IMR-90 (cell line): ENCODE measurements around the gene FAM98C. TPM values are rescaled to one million over a fixed set of nuclear protein-coding genes. Genes with fewer than 3 reads are reported as not detected.

Experiments used
- ATAC-seq: fragments of 200-7000 bp; cut with Tn5 transposase; 2 replicates; pipeline ENCODE4 v1.9.1; 2020; ENCODE audit warnings: low read depth, mild to moderate bottlenecking, moderate library complexity
- BruUV-seq: library from RNA; stranded (reverse); fragments of 400-500 nt; replicated peaks from 2 replicates; lab custom pipeline; 2021; lab: Mats Ljungman, UMichigan
- CTCF ChIA-PET: fragments of 300-600 bp; formaldehyde crosslinking; extraction: SDS; loops from one replicate; lab custom pipeline; 2021; ENCODE audit warnings: antibody characterized with exemption; lab: Yijun Ruan, JAX
- POLR2A ChIA-PET: fragments of 300-600 bp; sonication (Branson Sonifier 250); formaldehyde crosslinking; loops from one replicate; lab custom pipeline; 2022; ENCODE audit warnings: antibody characterized with exemption; ENCODE audit not compliant: unreplicated experiment; lab: Charles Lee
- DNase-seq: peaks from one replicate; pipeline ENCODE4 v3.0.0; 2013
- H2AFZ ChIP-seq: replicated peaks from 2 replicates; pipeline ENCODE3; 2013; ENCODE audit warnings: low read length, mild to moderate bottlenecking; ENCODE audit not compliant: poor library complexity
- H2AK5ac ChIP-seq: 2 replicates; pipeline ENCODE4 v1.6.1; 2013; ENCODE audit warnings: low read depth, low read length, inconsistent platforms
- H2AK9ac ChIP-seq: replicated peaks from 2 replicates; pipeline ENCODE3; 2013; ENCODE audit warnings: mild to moderate bottlenecking, low read depth, low read length, moderate library complexity; ENCODE audit not compliant: poor library complexity
- H2BK120ac ChIP-seq: 2 replicates; pipeline ENCODE4 v1.6.1; 2013; ENCODE audit warnings: low read depth, low read length, inconsistent platforms
- H2BK15ac ChIP-seq: 3 replicates; pipeline ENCODE4 v1.6.1; 2013; ENCODE audit warnings: low read depth, low read length, inconsistent platforms
- H2BK20ac ChIP-seq: 2 replicates; pipeline ENCODE4 v1.6.1; 2013; ENCODE audit warnings: low read depth, mild to moderate bottlenecking, inconsistent platforms, low read length, moderate library complexity
- H2BK5ac ChIP-seq: 2 replicates; pipeline ENCODE4 v1.6.1; 2013; ENCODE audit warnings: mild to moderate bottlenecking, low read depth, low read length, inconsistent platforms; ENCODE audit not compliant: poor library complexity, severe bottlenecking
- H3K14ac ChIP-seq: replicated peaks from 2 replicates; pipeline ENCODE4 v1.6.1; 2013; ENCODE audit warnings: low read depth, low read length, inconsistent platforms
- H3K18ac ChIP-seq: 2 replicates; pipeline ENCODE4 v1.6.1; 2013; ENCODE audit warnings: low read depth, low read length, control low read depth
- H3K23ac ChIP-seq: 2 replicates; pipeline ENCODE4 v1.6.1; 2013; ENCODE audit warnings: low read depth, low read length, inconsistent platforms
- H3K27ac ChIP-seq: 2 replicates; pipeline ENCODE4 v1.5.1; 2013; ENCODE audit warnings: mild to moderate bottlenecking, control low read depth, low read length; ENCODE audit not compliant: insufficient read depth
- H3K27me3 ChIP-seq: 2 replicates; pipeline ENCODE4 v1.6.1; 2013; ENCODE audit warnings: low read length; ENCODE audit not compliant: control insufficient read depth, insufficient read depth
- H3K36me3 ChIP-seq: 2 replicates; pipeline ENCODE4 v1.6.1; 2013; ENCODE audit warnings: low read length, mixed read lengths; ENCODE audit not compliant: control insufficient read depth, insufficient read depth
- H3K4ac ChIP-seq: 2 replicates; pipeline ENCODE4 v1.6.1; 2013; ENCODE audit warnings: low read depth, low read length, inconsistent platforms
- H3K4me1 ChIP-seq: 2 replicates; pipeline ENCODE4 v1.6.1; 2013; ENCODE audit warnings: low read length, mixed read lengths; ENCODE audit not compliant: control insufficient read depth, insufficient read depth
- H3K4me2 ChIP-seq: 2 replicates; pipeline ENCODE4 v1.6.1; 2013; ENCODE audit warnings: low read depth, mild to moderate bottlenecking, control low read depth, low read length, moderate library complexity
- H3K4me3 ChIP-seq: 2 replicates; pipeline ENCODE4 v1.5.1; 2013; ENCODE audit warnings: low read depth, mild to moderate bottlenecking, control low read depth, low read length, moderate library complexity; ENCODE audit not compliant: insufficient read depth
- H3K56ac ChIP-seq: 2 replicates; pipeline ENCODE4 v1.6.1; 2013; ENCODE audit warnings: low read length, inconsistent platforms; ENCODE audit not compliant: insufficient read depth; ENCODE audit errors: extremely low read depth
- H3K79me1 ChIP-seq, 2 experiments: 2 replicates each; pipeline ENCODE4 v1.6.1; 2013; ENCODE audit warnings: low read length in 2 of 2, inconsistent platforms in 1 of 2, low read depth in 1 of 2
- H3K9ac ChIP-seq: 2 replicates; pipeline ENCODE4 v1.6.1; 2013; ENCODE audit warnings: low read depth, low read length, control low read depth
- H3K9me1 ChIP-seq: 2 replicates; pipeline ENCODE4 v1.6.1; 2013; ENCODE audit warnings: low read length, inconsistent platforms; ENCODE audit not compliant: insufficient read depth
- H3K9me3 ChIP-seq: 2 replicates; pipeline ENCODE4 v1.6.1; 2013; ENCODE audit warnings: low read length; ENCODE audit not compliant: control insufficient read depth, insufficient read depth
- H4K20me1 ChIP-seq: 2 replicates; pipeline ENCODE4 v1.6.1; 2013; ENCODE audit warnings: low read length, inconsistent platforms; ENCODE audit not compliant: insufficient read depth
- H4K5ac ChIP-seq: 2 replicates; pipeline ENCODE4 v1.6.1; 2013; ENCODE audit warnings: mild to moderate bottlenecking, low read depth, low read length, control low read depth
- H4K8ac ChIP-seq, 2 experiments: 2 replicates each; pipeline ENCODE4 v1.6.1; 2013; ENCODE audit warnings: low read depth in 2 of 2, low read length in 2 of 2, control low read depth in 1 of 2, inconsistent platforms in 1 of 2
- H4K91ac ChIP-seq: 2 replicates; pipeline ENCODE4 v1.6.1; 2013; ENCODE audit warnings: low read depth, low read length, inconsistent platforms; ENCODE audit not compliant: insufficient read depth
- BHLHE40 ChIP-seq: fragments of 150-350 bp; IDR thresholded peaks from 2 replicates; pipeline ENCODE4 v1.6.1; 2016; ENCODE audit warnings: mild to moderate bottlenecking, low read depth, low read length
- CEBPB ChIP-seq: IDR thresholded peaks from 2 replicates; pipeline ENCODE4 v1.6.1; 2012; ENCODE audit warnings: low read depth, low read length, improper control_type of control experiment
- CHD1 ChIP-seq: IDR thresholded peaks from 2 replicates; pipeline ENCODE4 v1.6.1; 2012; ENCODE audit warnings: low read depth, low read length, improper control_type of control experiment
- FOS ChIP-seq: fragments of 150-350 bp; IDR thresholded peaks from 2 replicates; pipeline ENCODE4 v1.6.1; 2016; ENCODE audit warnings: low read depth, low read length
- MAFK ChIP-seq: IDR thresholded peaks from 2 replicates; pipeline ENCODE4 v1.6.1; 2012; ENCODE audit warnings: low read depth, low read length, improper control_type of control experiment
- MAZ ChIP-seq: IDR thresholded peaks from 2 replicates; pipeline ENCODE4 v1.6.1; 2012; ENCODE audit warnings: low read depth, mild to moderate bottlenecking, low read length, improper control_type of control experiment, moderate library complexity, borderline replicate concordance
- MXI1 ChIP-seq: IDR thresholded peaks from 2 replicates; pipeline ENCODE4 v1.6.1; 2012; ENCODE audit warnings: low read depth, mild to moderate bottlenecking, low read length, moderate library complexity, borderline replicate concordance
- NFE2L2 ChIP-seq: fragments of 150-350 bp; IDR thresholded peaks from 2 replicates; pipeline ENCODE4 v1.6.1; 2016; ENCODE audit warnings: low read depth, mild to moderate bottlenecking, low read length
- POLR2A ChIP-seq: IDR thresholded peaks from 2 replicates; pipeline ENCODE4 v1.6.1; 2012; ENCODE audit warnings: mild to moderate bottlenecking, low read depth, low read length
- RAD21 ChIP-seq: IDR thresholded peaks from 2 replicates; pipeline ENCODE4 v1.6.1; 2012; ENCODE audit warnings: low read length, improper control_type of control experiment
- RCOR1 ChIP-seq: IDR thresholded peaks from 2 replicates; pipeline ENCODE4 v1.6.1; 2012; ENCODE audit warnings: mild to moderate bottlenecking, low read length, improper control_type of control experiment; ENCODE audit not compliant: insufficient replicate concordance
- RFX5 ChIP-seq: IDR thresholded peaks from 2 replicates; pipeline ENCODE4 v1.8.0; 2012; ENCODE audit warnings: low read depth, mild to moderate bottlenecking, low read length, moderate library complexity
- SMC3 ChIP-seq: fragments of 150-350 bp; IDR thresholded peaks from 2 replicates; pipeline ENCODE4 v1.6.1; 2016; ENCODE audit warnings: low read depth, mild to moderate bottlenecking, antibody characterized with exemption, low read length, moderate library complexity
- WGBS, 2 experiments: methylation state at CpG; one replicate each; pipeline versions ENCODE4 v1.1.5 to v1.1.7; 2013; ENCODE audit warnings: missing lambda C conversion rate in 2 of 2; ENCODE audit not compliant: insufficient read length in 1 of 2; ENCODE audit errors: extremely low coverage in 2 of 2; 5-methylcytosine and 5-hydroxymethylcytosine counted together
- dilution Hi-C: fragments of 300-500 bp; cut with HindIII; formaldehyde crosslinking; loops from one replicate; pipeline ENCODE4 v1.14.3; 2018; ENCODE audit warnings: low sequenced_read_pairs; ENCODE audit not compliant: unreplicated experiment
- in situ Hi-C: fragments of 300-500 bp; cut with MboI; formaldehyde crosslinking; loops from 3 replicates; pipeline ENCODE4 v1.14.3; 2019; ENCODE audit warnings: low sequenced_read_pairs, inconsistent platforms, mixed read lengths
- intact Hi-C: fragments of 100-400 bp; cut with micrococcal nuclease; formaldehyde crosslinking; loops from 2 replicates; pipeline ENCODE4 v1.10.0; 2022
- polyA plus RNA-seq, 3 experiments: library from polyadenylated mRNA; depleted of rRNA; stranded (reverse); fragments of >200 nt; gene quantifications; 2 replicates each; pipeline ENCODE4 v1.2.3, GENCODE V29; 2012; ENCODE audit warnings: low replicate concordance in 1 of 3
- total RNA-seq: library from RNA; depleted of rRNA; stranded (reverse); fragments of >200 nt; gene quantifications from 2 replicates; pipeline ENCODE4 v1.2.3, GENCODE V29; 2012
- TF ChIP-seq, protein P1 (sequence below): fragments of 150-350 bp; IDR thresholded peaks from 2 replicates; pipeline ENCODE4 v1.6.1; 2016; ENCODE audit warnings: low read depth, mild to moderate bottlenecking, low read length, moderate library complexity, borderline replicate concordance
- TF ChIP-seq, protein P2 (sequence below): fragments of 150-350 bp; IDR thresholded peaks from 2 replicates; pipeline ENCODE4 v1.6.1; 2017; ENCODE audit warnings: mild to moderate bottlenecking, antibody characterized with exemption, low read length, low read depth
- TF ChIP-seq, protein P3 (sequence below): conservative IDR thresholded peaks from 2 replicates; pipeline ENCODE4 v1.5.1; 2012; ENCODE audit warnings: mild to moderate bottlenecking, low read depth, low read length, improper control_type of control experiment

Gene FAM98C
- total and polyA plus RNA-seq, 2 of the 4 experiments (the other 2 are of a cell fraction): 3.6 to 17.9 TPM

DNA sequence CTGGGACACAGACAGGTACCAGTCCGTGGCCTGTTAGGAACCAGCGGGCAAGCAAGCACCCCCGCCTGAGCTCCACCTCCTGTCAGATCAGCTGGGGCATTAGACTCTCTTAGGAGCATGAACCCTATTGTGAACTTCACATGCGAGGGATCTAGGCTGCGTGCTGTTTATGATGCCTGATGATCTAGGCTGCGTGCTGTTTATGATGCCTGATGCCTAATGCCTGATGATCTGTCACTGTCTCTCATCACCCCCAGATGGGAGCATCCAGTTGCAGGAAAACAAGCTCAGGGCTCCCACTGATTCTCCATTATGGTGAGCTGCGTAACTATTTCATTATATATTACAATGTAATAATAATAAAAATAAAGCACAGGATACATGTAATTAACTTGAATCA, 19.5 kb downstream of the FAM98C start:
- no peak overlapping the region for H4K91ac ChIP-seq
- dilution Hi-C loops (no loop called here), intact Hi-C loops (no loop called here), in situ Hi-C loops (loop anchor here (25.0 kb wide), 1 partner anchor 515 kb away; the partner anchor contains the start of genes MRPS12 and SARS2)
- no TSS peak for BruUV-seq
- H2BK20ac ChIP-seq: no peak overlapping the region
- no peak overlapping the region for H2AFZ ChIP-seq
- H3K56ac ChIP-seq: no peak overlapping the region
- H3K4me2 ChIP-seq: no peak overlapping the region
- H3K14ac ChIP-seq: no peak overlapping the region
- CTCF ChIA-PET: no interaction called here
- H3K23ac ChIP-seq: no peak overlapping the region
- DNase-seq: no peak
- H2BK15ac ChIP-seq: no peak overlapping the region
- no peak overlapping the region for H3K4me3 ChIP-seq
- 0 out of 2 replicates have a peak, but pooled peaks cover 2% of the 10 kb centered on the region for H3K9me1 ChIP-seq
- no peak overlapping the region for H3K4ac ChIP-seq
- no peak overlapping the region for H4K5ac ChIP-seq
- WGBS, 2 experiments: 64% methylated on average over 5 of the region's 7 CpGs; no CpG with 5 or more reads in 1 of the 2 experiments
- H3K4me1 ChIP-seq: no peaks in the 10 kb centered on the region
- H2AK9ac ChIP-seq: peak overlapping the region; percentile 13
- H2BK120ac ChIP-seq: no peak overlapping the region
- H2BK5ac ChIP-seq: no peak overlapping the region
- H3K18ac ChIP-seq: no peak overlapping the region
- POLR2A ChIA-PET: no interaction called here
- H4K20me1 ChIP-seq: no peaks in the 10 kb centered on the region
- H3K79me1 ChIP-seq: no peaks in the 10 kb centered on the region
- H3K9me3 ChIP-seq: no peaks in the 10 kb centered on the region
- no peak overlapping the region for H3K9ac ChIP-seq
- H3K27me3 ChIP-seq: peaks cover 40% of the 10 kb centered on the region
- no peak overlapping the region for H2AK5ac ChIP-seq
- ATAC-seq: no peak
- H4K8ac ChIP-seq: no peak overlapping the region
- H3K36me3 ChIP-seq: no peaks in the 10 kb centered on the region
- TF ChIP-seq RAD21 (no peak), MAZ (no peak), MAFK (no peak), CHD1 (no peak), FOS (no peak), POLR2A (no peak), NFE2L2 (no peak), RCOR1 (no peak), MXI1 (no peak), SMC3 (no peak), RFX5 (no peak), BHLHE40 (no peak), CEBPB (no peak)
- TF ChIP-seq, protein P1, sequence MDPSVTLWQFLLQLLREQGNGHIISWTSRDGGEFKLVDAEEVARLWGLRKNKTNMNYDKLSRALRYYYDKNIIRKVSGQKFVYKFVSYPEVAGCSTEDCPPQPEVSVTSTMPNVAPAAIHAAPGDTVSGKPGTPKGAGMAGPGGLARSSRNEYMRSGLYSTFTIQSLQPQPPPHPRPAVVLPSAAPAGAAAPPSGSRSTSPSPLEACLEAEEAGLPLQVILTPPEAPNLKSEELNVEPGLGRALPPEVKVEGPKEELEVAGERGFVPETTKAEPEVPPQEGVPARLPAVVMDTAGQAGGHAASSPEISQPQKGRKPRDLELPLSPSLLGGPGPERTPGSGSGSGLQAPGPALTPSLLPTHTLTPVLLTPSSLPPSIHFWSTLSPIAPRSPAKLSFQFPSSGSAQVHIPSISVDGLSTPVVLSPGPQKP: no peak
- TF ChIP-seq, protein P2, sequence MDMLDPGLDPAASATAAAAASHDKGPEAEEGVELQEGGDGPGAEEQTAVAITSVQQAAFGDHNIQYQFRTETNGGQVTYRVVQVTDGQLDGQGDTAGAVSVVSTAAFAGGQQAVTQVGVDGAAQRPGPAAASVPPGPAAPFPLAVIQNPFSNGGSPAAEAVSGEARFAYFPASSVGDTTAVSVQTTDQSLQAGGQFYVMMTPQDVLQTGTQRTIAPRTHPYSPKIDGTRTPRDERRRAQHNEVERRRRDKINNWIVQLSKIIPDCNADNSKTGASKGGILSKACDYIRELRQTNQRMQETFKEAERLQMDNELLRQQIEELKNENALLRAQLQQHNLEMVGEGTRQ: no peak
- TF ChIP-seq, protein P3, sequence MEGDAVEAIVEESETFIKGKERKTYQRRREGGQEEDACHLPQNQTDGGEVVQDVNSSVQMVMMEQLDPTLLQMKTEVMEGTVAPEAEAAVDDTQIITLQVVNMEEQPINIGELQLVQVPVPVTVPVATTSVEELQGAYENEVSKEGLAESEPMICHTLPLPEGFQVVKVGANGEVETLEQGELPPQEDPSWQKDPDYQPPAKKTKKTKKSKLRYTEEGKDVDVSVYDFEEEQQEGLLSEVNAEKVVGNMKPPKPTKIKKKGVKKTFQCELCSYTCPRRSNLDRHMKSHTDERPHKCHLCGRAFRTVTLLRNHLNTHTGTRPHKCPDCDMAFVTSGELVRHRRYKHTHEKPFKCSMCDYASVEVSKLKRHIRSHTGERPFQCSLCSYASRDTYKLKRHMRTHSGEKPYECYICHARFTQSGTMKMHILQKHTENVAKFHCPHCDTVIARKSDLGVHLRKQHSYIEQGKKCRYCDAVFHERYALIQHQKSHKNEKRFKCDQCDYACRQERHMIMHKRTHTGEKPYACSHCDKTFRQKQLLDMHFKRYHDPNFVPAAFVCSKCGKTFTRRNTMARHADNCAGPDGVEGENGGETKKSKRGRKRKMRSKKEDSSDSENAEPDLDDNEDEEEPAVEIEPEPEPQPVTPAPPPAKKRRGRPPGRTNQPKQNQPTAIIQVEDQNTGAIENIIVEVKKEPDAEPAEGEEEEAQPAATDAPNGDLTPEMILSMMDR: no peak
- H3K27ac ChIP-seq: no peak overlapping the region
